ENCODE data around the gene GAS6. TPM values are rescaled to one million over a fixed set of nuclear protein-coding genes. Genes with fewer than 3 reads are reported as not detected.

The GAS6 gene
- total RNA-seq, 6 donors from 2014 or later: 129 to 299 (median 180) TPM

DNA sequence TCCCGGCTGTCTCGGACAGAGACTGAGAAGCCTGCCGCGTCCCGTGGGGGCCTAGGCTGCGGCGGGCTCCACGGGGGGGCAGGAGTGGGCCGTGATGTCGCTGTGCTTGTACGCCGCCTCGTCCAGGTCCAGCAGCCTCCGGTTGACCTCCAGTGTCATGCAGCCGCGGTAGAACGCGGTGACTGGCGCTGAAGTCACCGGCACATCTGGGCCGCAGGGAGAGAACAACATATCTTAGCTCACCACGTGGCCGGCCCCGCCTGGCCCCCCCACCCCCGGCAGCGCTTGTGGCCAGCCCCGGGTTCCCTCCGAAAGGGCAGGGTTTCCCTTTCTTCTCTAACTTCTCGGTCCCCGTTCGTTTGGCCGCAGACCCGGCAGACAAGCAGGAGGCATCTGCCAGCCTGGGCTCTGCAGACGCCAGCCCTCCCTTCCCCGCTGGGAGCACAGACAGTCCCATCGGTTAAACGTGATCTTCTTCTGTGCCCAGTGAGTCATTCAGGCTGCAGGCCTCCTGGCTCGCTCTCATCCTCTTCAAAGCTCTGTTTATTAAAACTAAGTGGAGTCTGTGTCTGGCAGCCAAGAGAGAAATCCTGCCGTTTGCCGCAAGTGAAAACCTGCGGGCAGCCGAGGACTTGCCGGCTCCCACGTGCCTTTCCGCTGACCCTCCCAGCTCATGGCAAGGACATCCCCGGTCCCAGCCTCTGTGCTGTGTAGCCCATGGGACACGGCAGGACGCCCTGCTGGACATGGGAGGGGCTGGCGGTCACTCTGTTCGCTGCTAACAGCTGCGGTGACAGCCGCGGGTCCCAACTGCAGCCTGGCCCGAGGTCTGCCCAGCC lies 42.8 kb downstream of the GAS6 start:
- Histone ChIP-seq H3K4me3 (peak overlapping the region in 2 of 4 donors; percentile 11 to 42), H3K9me3 (no peaks in the 10 kb centered on the region), H3K27me3 (no peaks in the 10 kb centered on the region), H3K36me3 (peaks cover 4 to 25% (median 14%) of the 10 kb centered on the region in 4 donors), H3K4me1 (peaks cover 43 to 59% (median 51%) of the 10 kb centered on the region in 4 donors), H3K27ac (peak overlapping the region; percentile 76 to 85 (median 76))
- ATAC-seq (ENCODE audit: low FRiP score in 2 of 2) (peak; percentile 52 to 81), DNase-seq (peak; percentile 50 to 86)
- WGBS, 2 donors: 67 to 76% methylated on average over 14 to 51 of the region's 54 CpGs
- TF ChIP-seq, protein P1, sequence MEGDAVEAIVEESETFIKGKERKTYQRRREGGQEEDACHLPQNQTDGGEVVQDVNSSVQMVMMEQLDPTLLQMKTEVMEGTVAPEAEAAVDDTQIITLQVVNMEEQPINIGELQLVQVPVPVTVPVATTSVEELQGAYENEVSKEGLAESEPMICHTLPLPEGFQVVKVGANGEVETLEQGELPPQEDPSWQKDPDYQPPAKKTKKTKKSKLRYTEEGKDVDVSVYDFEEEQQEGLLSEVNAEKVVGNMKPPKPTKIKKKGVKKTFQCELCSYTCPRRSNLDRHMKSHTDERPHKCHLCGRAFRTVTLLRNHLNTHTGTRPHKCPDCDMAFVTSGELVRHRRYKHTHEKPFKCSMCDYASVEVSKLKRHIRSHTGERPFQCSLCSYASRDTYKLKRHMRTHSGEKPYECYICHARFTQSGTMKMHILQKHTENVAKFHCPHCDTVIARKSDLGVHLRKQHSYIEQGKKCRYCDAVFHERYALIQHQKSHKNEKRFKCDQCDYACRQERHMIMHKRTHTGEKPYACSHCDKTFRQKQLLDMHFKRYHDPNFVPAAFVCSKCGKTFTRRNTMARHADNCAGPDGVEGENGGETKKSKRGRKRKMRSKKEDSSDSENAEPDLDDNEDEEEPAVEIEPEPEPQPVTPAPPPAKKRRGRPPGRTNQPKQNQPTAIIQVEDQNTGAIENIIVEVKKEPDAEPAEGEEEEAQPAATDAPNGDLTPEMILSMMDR (IDR thresholded peaks at IDR 0.05): peak in 4 of 6 experiments; percentile 11 to 37 (median 24)
- TF ChIP-seq EP300 (IDR thresholded peaks at IDR 0.05): no peak
- TF ChIP-seq POLR2A (IDR thresholded peaks at IDR 0.05): no peak
- TF ChIP-seq POLR2AphosphoS5 (IDR thresholded peaks at IDR 0.05): peak; percentile 28 to 64

DNA sequence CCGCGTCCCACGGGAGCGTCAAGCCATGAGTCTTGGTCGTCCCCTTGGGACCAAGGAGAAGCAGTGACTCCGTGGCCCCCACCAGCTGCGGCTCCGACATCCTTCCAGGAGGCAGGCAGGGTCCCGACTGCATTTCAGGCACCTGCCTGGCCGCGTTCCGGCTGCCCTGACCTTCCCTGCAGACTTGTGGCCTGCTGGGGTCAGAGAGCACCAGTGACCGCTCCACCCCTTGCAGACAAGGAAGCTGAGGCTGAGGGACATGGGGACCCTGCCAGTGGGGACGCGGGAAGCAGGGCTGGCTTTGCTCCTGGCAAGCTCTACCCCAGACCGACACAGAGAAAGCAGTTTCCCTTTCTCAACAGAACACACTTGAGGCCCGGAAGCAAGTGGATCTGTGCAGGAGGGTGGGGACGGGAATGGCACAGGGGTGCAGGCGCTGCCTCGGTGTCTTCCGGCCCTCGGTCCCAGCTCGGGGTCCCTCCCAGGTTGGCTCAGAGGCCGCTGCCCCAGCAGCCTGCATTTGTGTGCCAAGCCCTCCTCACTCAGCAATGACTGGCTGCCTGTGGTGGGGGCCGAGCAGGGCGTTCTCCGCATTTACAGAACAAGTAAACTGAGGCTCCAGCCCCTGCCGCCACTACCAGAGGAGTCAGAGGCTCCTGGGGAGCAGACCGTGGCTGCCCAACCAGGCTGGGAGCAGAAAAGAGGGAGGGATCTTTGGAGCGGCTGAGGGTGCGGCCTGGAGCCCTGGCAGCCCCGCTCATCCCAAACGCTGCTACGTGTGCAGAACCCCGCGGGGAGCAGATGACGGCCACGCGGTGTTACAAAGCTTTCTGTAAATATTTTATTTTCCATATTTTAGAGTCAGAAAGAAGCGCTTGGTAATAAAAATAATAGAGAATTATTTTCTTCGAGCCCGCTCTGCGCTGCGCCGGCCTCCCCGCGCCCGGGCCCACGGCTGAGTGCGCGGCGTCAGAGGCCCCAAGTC lies 43.9 kb downstream of the GAS6 start:
- WGBS, 2 donors: 78 to 87% methylated on average over 23 to 45 of the region's 52 CpGs
- Histone ChIP-seq H3K4me3 (peak overlapping the region in 1 of 4 donors; percentile 42), H3K27me3 (no peaks in the 10 kb centered on the region), H3K9me3 (no peaks in the 10 kb centered on the region), H3K4me1 (peaks cover 49 to 69% (median 59%) of the 10 kb centered on the region in 4 donors), H3K36me3 (peaks cover 4 to 18% (median 10%) of the 10 kb centered on the region in 4 donors), H3K27ac (peak overlapping the region; percentile 76 to 85 (median 76))
- ATAC-seq (ENCODE audit: low FRiP score in 2 of 2) (no peak), DNase-seq (peak in 1 of 2 donors; percentile 78)
- TF ChIP-seq POLR2A (IDR thresholded peaks at IDR 0.05): no peak
- no peak for TF ChIP-seq EP300 (IDR thresholded peaks at IDR 0.05)
- TF ChIP-seq, protein P1 (IDR thresholded peaks at IDR 0.05): no peak
- TF ChIP-seq POLR2AphosphoS5 (IDR thresholded peaks at IDR 0.05): no peak

DNA sequence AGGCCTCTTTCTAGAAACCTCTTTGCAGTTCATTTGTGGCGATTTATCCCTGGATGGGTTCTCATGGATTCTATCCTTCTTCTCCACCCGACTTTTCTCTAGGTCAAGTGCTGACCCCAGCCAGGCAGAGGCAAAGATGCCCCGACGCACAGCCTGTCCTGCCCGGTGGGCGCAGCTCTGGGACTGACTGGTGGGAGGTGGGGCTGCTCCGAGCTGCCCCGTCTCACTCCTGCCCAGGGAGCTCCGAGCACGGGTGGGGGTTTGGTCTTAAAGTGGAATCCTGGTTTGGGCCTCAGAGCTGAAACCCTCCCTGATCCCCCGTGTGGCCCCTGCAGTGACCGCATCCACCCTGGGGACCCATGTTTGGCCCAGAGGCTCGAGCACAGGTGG lies 44.5 kb downstream of the GAS6 start:
- TF ChIP-seq POLR2AphosphoS5 (IDR thresholded peaks at IDR 0.05): no peak
- TF ChIP-seq, protein P1 (IDR thresholded peaks at IDR 0.05): no peak
- TF ChIP-seq POLR2A (IDR thresholded peaks at IDR 0.05): no peak
- no peak for TF ChIP-seq EP300 (IDR thresholded peaks at IDR 0.05)
- Histone ChIP-seq H3K27ac (peak overlapping the region; percentile 76 to 85 (median 76)), H3K36me3 (peaks cover 4 to 18% (median 10%) of the 10 kb centered on the region in 4 donors), H3K4me3 (peak overlapping the region in 1 of 4 donors; percentile 42), H3K27me3 (no peaks in the 10 kb centered on the region), H3K4me1 (peaks cover 52 to 76% (median 66%) of the 10 kb centered on the region in 4 donors), H3K9me3 (no peaks in the 10 kb centered on the region)
- ATAC-seq (ENCODE audit: low FRiP score in 2 of 2) (no peak), DNase-seq (peak in 1 of 2 donors; percentile 79)
- WGBS, 2 donors: 88 to 93% methylated on average over 3 to 13 of the region's 13 CpGs

DNA sequence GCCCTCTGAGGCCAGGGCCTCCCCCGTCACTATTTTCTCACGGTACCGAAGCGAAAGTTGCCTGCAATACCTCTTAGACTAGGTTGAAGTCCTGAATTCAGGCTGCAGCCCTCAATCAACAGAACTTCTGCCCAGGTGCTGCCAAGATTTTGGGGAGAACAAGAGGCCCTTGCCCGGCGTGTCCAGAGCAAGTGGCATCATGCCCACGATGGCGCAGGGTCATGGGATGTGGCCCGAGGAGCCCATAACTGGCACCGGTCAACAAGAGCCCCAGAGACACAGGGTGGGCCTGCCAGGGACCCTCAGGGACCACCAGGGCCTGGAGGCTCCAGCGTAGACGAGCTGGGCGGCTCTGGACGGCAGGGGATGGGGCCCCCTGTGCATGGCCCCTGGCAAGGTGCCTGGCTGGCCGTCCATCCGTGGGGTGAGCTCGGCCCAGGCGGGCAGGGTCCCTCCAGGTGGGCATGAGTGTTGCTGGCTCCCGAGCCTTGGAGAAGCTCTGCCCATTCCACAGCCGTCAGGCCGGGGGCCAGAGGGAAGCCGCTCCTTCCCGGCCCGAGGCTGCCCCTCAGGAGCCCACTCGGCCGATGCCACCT lies 45.1 kb downstream of the GAS6 start:
- TF ChIP-seq EP300 (IDR thresholded peaks at IDR 0.05): no peak
- TF ChIP-seq POLR2AphosphoS5 (IDR thresholded peaks at IDR 0.05): no peak
- no peak for TF ChIP-seq POLR2A (IDR thresholded peaks at IDR 0.05)
- TF ChIP-seq, protein P1 (IDR thresholded peaks at IDR 0.05): no peak
- Histone ChIP-seq H3K36me3 (peaks cover 4 to 18% (median 9%) of the 10 kb centered on the region in 4 donors), H3K9me3 (no peaks in the 10 kb centered on the region), H3K27ac (peak overlapping the region; percentile 50 to 85 (median 74)), H3K4me3 (peak overlapping the region in 2 of 4 donors; percentile 1 to 42), H3K4me1 (peaks cover 58 to 81% (median 71%) of the 10 kb centered on the region in 4 donors), H3K27me3 (no peaks in the 10 kb centered on the region)
- ATAC-seq (ENCODE audit: low FRiP score in 2 of 2): no peak
- 78 to 91% methylated on average over 4 to 24 of the region's 26 CpGs for WGBS, 2 donors
- peak in 1 of 2 donors; percentile 81 for DNase-seq

Data from upper lobe of left lung (tissue), 6 donors.